ENCODE measurements around the gene SLC39A11.

GRCh38 chr17:72696721-72697120 is 395.8 kb downstream of the SLC39A11 start:
- no peak for TF ChIP-seq ZFP3 (CRISPR knock-in tag; IDR thresholded peaks at IDR 0.05)
- no peak for TF ChIP-seq ZNF8 (CRISPR knock-in tag; IDR thresholded peaks at IDR 0.05)
- TF ChIP-seq RARB (CRISPR knock-in tag; IDR thresholded peaks at IDR 0.05), result no peak
- TF ChIP-seq ZFP30 (CRISPR knock-in tag; IDR thresholded peaks at IDR 0.05), result no peak
- TF ChIP-seq TCF4 (CRISPR knock-in tag; IDR thresholded peaks at IDR 0.05; ENCODE audit: borderline replicate concordance), result no peak

Data from SK-N-SH treated with all-trans-retinoic acid at 6 μM for 48 hours (cell line).